ENCODE measurements around the gene ANKAR. TPM values are rescaled to one million over a fixed set of nuclear protein-coding genes. Genes with fewer than 3 reads are reported as not detected.
"Not testable (repeated sequence)": the region's sequence is repeated elsewhere in the genome, so short reads cannot be mapped to it uniquely, and the experiment has no call there.

The ANKAR gene
- total RNA-seq, 1 donor from 2014 or later = 17.4 TPM

- Histone ChIP-seq H3K27me3 (no peaks in the 10 kb centered on the region), H3K27ac (peak overlapping the region; percentile 91), H3K4me3 (peak overlapping the region; percentile 70 to 91), H3K4me1 (peaks cover 25% of the 10 kb centered on the region), H3K9me3 (no peaks in the 10 kb centered on the region), H3K36me3 (peaks cover 0 to 3% of the 10 kb centered on the region in 2 donors)
- no peak for DNase-seq (ENCODE audit: extremely low spot score in 2 of 2)
- intact Hi-C loops (cut with DNase I) = loop anchor here (5.0 kb wide), 1 partner anchor 35 kb away; no protein-coding TSS in a partner anchor
- TF ChIP-seq POLR2A (IDR thresholded peaks at IDR 0.05) = no peak
- TF ChIP-seq, protein P1, sequence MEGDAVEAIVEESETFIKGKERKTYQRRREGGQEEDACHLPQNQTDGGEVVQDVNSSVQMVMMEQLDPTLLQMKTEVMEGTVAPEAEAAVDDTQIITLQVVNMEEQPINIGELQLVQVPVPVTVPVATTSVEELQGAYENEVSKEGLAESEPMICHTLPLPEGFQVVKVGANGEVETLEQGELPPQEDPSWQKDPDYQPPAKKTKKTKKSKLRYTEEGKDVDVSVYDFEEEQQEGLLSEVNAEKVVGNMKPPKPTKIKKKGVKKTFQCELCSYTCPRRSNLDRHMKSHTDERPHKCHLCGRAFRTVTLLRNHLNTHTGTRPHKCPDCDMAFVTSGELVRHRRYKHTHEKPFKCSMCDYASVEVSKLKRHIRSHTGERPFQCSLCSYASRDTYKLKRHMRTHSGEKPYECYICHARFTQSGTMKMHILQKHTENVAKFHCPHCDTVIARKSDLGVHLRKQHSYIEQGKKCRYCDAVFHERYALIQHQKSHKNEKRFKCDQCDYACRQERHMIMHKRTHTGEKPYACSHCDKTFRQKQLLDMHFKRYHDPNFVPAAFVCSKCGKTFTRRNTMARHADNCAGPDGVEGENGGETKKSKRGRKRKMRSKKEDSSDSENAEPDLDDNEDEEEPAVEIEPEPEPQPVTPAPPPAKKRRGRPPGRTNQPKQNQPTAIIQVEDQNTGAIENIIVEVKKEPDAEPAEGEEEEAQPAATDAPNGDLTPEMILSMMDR (IDR thresholded peaks at IDR 0.05) = no peak
- no peak for TF ChIP-seq POLR2AphosphoS5 (IDR thresholded peaks at IDR 0.05; ENCODE audit: insufficient read depth in 1 of 2, low read depth in 1 of 2)
Measured at GRCh38 chr2:189661957-189662321, 12.5 kb upstream of the ANKAR start.

- TF ChIP-seq POLR2AphosphoS5 (IDR thresholded peaks at IDR 0.05; ENCODE audit: insufficient read depth in 1 of 2, low read depth in 1 of 2) (no peak), POLR2A (IDR thresholded peaks at IDR 0.05) (no peak)
- TF ChIP-seq, protein P1 (IDR thresholded peaks at IDR 0.05) = no peak
- Histone ChIP-seq H3K27me3 (no peaks in the 10 kb centered on the region), H3K9me3 (no peaks in the 10 kb centered on the region), H3K4me1 (peaks cover 25% of the 10 kb centered on the region), H3K27ac (peak overlapping the region; percentile 28), H3K36me3 (peaks cover 0 to 11% of the 10 kb centered on the region in 2 donors), H3K4me3 (peak overlapping the region; percentile 70 to 91)
- no peak for DNase-seq (ENCODE audit: extremely low spot score in 2 of 2)
- intact Hi-C loops (cut with DNase I) = loop anchor here (5.0 kb wide), 1 partner anchor 35 kb away; no protein-coding TSS in a partner anchor
Measured at GRCh38 chr2:189662669-189663226, 11.7 kb upstream of the ANKAR start.

DNA sequence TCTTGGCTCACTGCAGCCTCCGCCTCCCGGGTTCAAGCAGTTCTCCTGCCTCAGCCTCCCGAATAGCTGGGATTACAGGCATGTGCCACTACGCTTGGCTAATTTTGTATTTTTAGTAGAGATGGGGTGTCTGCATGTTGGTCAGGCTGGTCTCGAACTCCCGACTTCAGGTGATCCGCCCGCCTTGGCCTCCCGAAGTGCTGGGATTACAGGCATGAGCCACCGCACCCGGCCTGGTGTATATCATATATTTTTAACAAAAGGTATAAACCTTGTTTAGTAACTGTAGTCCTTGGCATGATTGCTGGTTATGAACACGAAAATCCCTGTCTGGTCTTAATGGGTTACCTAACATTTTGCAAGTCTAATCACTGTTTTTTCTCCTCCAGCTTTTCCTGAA lies 11.2 kb upstream of the ANKAR start:
- H3K4me3 ChIP-seq; H3K9me3 ChIP-seq; DNase-seq (ENCODE audit: extremely low spot score in 2 of 2); H3K27me3 ChIP-seq; H3K27ac ChIP-seq: not testable (repeated sequence)
- peaks cover 0 to 17% of the 10 kb centered on the region in 2 donors for H3K36me3 ChIP-seq
- H3K4me1 ChIP-seq = peaks cover 25% of the 10 kb centered on the region
- intact Hi-C loops (cut with DNase I) = loop anchor here (5.0 kb wide), 1 partner anchor 34 kb away; no protein-coding TSS in a partner anchor

DNA sequence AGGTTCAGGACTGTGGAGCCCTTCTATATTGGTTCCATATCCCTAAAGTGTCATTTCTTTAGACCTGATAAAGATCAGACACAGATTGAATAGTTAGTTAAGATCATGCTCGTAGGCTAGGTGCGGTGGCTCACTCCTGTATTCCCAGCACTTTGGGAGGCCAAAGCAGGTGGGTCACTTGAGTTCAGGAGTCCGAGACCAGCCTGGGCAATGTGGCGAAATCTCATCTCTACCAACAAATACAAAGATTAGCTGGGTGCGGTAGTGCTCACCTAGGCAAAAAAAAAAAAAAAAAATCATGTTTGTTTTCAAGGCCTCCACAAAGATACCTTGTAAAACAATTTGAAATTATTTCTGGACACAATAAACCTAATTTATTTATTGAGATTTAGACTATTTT lies 4.6 kb upstream of the ANKAR start:
- Histone ChIP-seq H3K4me1 (peaks cover 6% of the 10 kb centered on the region), H3K4me3 (no peak overlapping the region), H3K36me3 (peaks cover 2 to 31% of the 10 kb centered on the region in 2 donors), H3K9me3 (no peaks in the 10 kb centered on the region), H3K27ac (no peak overlapping the region), H3K27me3 (no peaks in the 10 kb centered on the region)
- TF ChIP-seq POLR2A (IDR thresholded peaks at IDR 0.05) (no peak), POLR2AphosphoS5 (IDR thresholded peaks at IDR 0.05; ENCODE audit: insufficient read depth in 1 of 2, low read depth in 1 of 2) (no peak)
- TF ChIP-seq, protein P1 (IDR thresholded peaks at IDR 0.05) = no peak
- no peak for DNase-seq (ENCODE audit: extremely low spot score in 2 of 2)
- intact Hi-C loops (cut with DNase I) = no loop called here

DNA sequence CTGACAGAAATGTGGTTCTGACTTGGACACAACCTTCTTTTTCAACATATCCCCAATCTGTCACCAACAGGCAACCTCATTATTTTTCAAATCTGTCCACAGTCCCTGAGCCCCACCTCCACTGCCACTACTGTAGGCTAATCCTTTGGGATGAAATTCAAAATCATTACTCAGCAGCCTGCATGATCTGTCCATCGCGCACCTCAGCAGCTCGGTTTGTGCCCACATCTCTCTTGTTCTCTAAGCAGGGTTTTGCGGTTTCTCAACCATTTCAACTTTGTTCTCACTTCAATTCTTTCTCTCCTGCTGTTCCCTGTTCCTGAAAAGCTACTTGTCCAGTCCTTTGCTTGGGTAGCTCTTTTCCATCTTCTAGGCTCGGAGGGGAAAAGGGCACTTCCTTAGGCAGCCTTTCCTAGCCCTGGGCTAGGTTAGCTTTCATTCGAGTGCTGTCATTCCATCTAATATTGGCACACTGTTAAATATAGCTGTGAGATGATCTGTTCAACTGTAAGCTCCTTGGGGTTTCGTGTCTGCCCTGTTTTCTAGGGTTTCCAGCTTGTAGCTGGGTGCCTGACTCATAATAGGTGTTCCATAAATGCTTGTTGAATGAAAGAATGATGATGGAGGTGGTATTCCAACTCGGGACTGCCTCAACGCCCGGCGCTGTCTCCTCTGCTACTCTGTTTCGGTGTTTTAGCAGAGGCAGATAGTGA lies 653 bp upstream of the ANKAR start:
- peaks cover 1 to 12% of the 10 kb centered on the region in 2 donors for H3K36me3 ChIP-seq
- peak overlapping the region; percentile 98 for H3K27ac ChIP-seq
- peak overlapping the region; percentile 56 to 71 for H3K4me3 ChIP-seq
- H3K9me3 ChIP-seq = no peaks in the 10 kb centered on the region
- peaks cover 17% of the 10 kb centered on the region for H3K4me1 ChIP-seq
- no peak for DNase-seq (ENCODE audit: extremely low spot score in 2 of 2)
- intact Hi-C loops (cut with DNase I) = no loop called here
- TF ChIP-seq POLR2A (IDR thresholded peaks at IDR 0.05) (no peak), POLR2AphosphoS5 (IDR thresholded peaks at IDR 0.05; ENCODE audit: insufficient read depth in 1 of 2, low read depth in 1 of 2) (no peak)
- TF ChIP-seq, protein P1 (IDR thresholded peaks at IDR 0.05) = no peak
- H3K27me3 ChIP-seq = no peaks in the 10 kb centered on the region
